ENCODE data around the gene SNN. TPM values are rescaled to one million over a fixed set of nuclear protein-coding genes. Genes with fewer than 3 reads are reported as not detected.
A peak's percentile ranks its signal among the peaks of the same experiment; 100 is the strongest.

SNN gene
- total RNA-seq, 1 donor from 2014 or later, result 16.7 TPM

- Histone ChIP-seq H3K27me3 (ENCODE audit: insufficient read depth, low read length) (no peaks in the 10 kb centered on the region), H2AFZ (ENCODE audit: low read depth, low read length) (no peak overlapping the region), H3K4me3 (ENCODE audit: insufficient read depth, low read depth, low read length) (no peak overlapping the region), H3K36me3 (ENCODE audit: insufficient read depth, low read length) (no peaks in the 10 kb centered on the region), H4K20me1 (ENCODE audit: insufficient read depth, low read length) (no peaks in the 10 kb centered on the region), H3K9me3 (ENCODE audit: insufficient read depth, low read depth, low read length) (no peaks in the 10 kb centered on the region), H3K4me2 (ENCODE audit: low read length) (peak overlapping the region; percentile 8), H3K9ac (ENCODE audit: low read length) (peak overlapping the region; percentile 14), H3K79me2 (ENCODE audit: insufficient read depth, low read length) (no peaks in the 10 kb centered on the region), H3K27ac (ENCODE audit: low read depth, low read length) (peak overlapping the region; percentile 79), H3K4me1 (ENCODE audit: insufficient read depth, low read length) (peaks cover 28% of the 10 kb centered on the region)
- TF ChIP-seq, protein P1, sequence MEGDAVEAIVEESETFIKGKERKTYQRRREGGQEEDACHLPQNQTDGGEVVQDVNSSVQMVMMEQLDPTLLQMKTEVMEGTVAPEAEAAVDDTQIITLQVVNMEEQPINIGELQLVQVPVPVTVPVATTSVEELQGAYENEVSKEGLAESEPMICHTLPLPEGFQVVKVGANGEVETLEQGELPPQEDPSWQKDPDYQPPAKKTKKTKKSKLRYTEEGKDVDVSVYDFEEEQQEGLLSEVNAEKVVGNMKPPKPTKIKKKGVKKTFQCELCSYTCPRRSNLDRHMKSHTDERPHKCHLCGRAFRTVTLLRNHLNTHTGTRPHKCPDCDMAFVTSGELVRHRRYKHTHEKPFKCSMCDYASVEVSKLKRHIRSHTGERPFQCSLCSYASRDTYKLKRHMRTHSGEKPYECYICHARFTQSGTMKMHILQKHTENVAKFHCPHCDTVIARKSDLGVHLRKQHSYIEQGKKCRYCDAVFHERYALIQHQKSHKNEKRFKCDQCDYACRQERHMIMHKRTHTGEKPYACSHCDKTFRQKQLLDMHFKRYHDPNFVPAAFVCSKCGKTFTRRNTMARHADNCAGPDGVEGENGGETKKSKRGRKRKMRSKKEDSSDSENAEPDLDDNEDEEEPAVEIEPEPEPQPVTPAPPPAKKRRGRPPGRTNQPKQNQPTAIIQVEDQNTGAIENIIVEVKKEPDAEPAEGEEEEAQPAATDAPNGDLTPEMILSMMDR (IDR thresholded peaks at IDR 0.05; ENCODE audit: insufficient read depth, low read depth, low read length), result no peak
- TF ChIP-seq EZH2 (IDR thresholded peaks at IDR 0.05; ENCODE audit: insufficient read depth, low read length), result no peak
- Mint-ChIP-seq H3K27me3 (ENCODE audit: low read depth, unreplicated experiment) (no peaks in the 10 kb centered on the region), H3K27ac (ENCODE audit: unreplicated experiment) (peak overlapping the region; percentile 87), H3K4me3 (ENCODE audit: unreplicated experiment) (peak overlapping the region; percentile 29), H3K36me3 (ENCODE audit: low read depth, unreplicated experiment) (no peaks in the 10 kb centered on the region), H3K4me1 (ENCODE audit: low read depth, unreplicated experiment) (peaks cover 37% of the 10 kb centered on the region), H3K9me3 (ENCODE audit: unreplicated experiment) (no peaks in the 10 kb centered on the region)
- DNase-seq (ENCODE audit: low read depth) (peak; percentile 54), FAIRE-seq (no peak)
Observed at GRCh38 chr16:11629071-11630030, 38.9 kb upstream of the SNN start.

GRCh38 chr16:11630046-11630767 lies 38.0 kb upstream of the SNN start:
- Mint-ChIP-seq H3K4me1 (ENCODE audit: low read depth, unreplicated experiment) (peaks cover 38% of the 10 kb centered on the region), H3K36me3 (ENCODE audit: low read depth, unreplicated experiment) (no peaks in the 10 kb centered on the region), H3K27me3 (ENCODE audit: low read depth, unreplicated experiment) (peaks cover 1% of the 10 kb centered on the region), H3K4me3 (ENCODE audit: unreplicated experiment) (no peak overlapping the region), H3K9me3 (ENCODE audit: unreplicated experiment) (no peaks in the 10 kb centered on the region), H3K27ac (ENCODE audit: unreplicated experiment) (no peak overlapping the region)
- Histone ChIP-seq H3K27ac (ENCODE audit: low read depth, low read length) (peak overlapping the region; percentile 79), H3K4me2 (ENCODE audit: low read length) (no peak overlapping the region), H3K9ac (ENCODE audit: low read length) (no peak overlapping the region), H3K36me3 (ENCODE audit: insufficient read depth, low read length) (no peaks in the 10 kb centered on the region), H3K4me3 (ENCODE audit: insufficient read depth, low read depth, low read length) (no peak overlapping the region), H2AFZ (ENCODE audit: low read depth, low read length) (no peak overlapping the region), H4K20me1 (ENCODE audit: insufficient read depth, low read length) (no peaks in the 10 kb centered on the region), H3K79me2 (ENCODE audit: insufficient read depth, low read length) (no peaks in the 10 kb centered on the region), H3K9me3 (ENCODE audit: insufficient read depth, low read depth, low read length) (no peaks in the 10 kb centered on the region), H3K4me1 (ENCODE audit: insufficient read depth, low read length) (peaks cover 28% of the 10 kb centered on the region), H3K27me3 (ENCODE audit: insufficient read depth, low read length) (no peaks in the 10 kb centered on the region)
- FAIRE-seq (no peak), DNase-seq (ENCODE audit: low read depth) (no peak)
- TF ChIP-seq EZH2 (IDR thresholded peaks at IDR 0.05; ENCODE audit: insufficient read depth, low read length), result no peak
- TF ChIP-seq, protein P1 (IDR thresholded peaks at IDR 0.05; ENCODE audit: insufficient read depth, low read depth, low read length), result no peak
